Activated naive CD8-positive, alpha-beta T cell treated with anti-CD3 and anti-CD28 coated beads, Interleukin-2, amount 50 U/mL, for 24 hours (primary cell): ENCODE results near the gene RREB1.
"Not testable (repeated sequence)": the region's sequence is repeated elsewhere in the genome, so short reads cannot be mapped to it uniquely, and the experiment has no call there.

Experiments
- ATAC-seq: fragments of 150-1000 bp; cut with Tn5 transposase; one replicate; pipeline ENCODE4 v1.10.0; 2021
- DNase-seq: peaks from one replicate; pipeline ENCODE4 v3.0.0; 2021
- H3K27ac Mint-ChIP-seq: one replicate; pipeline ENCODE4 v1.8.0; 2021; ENCODE audit warnings: mild to moderate bottlenecking, mixed read lengths
- H3K27me3 Mint-ChIP-seq: one replicate; pipeline ENCODE4 v1.8.0; 2021; ENCODE audit warnings: mixed read lengths
- H3K36me3 Mint-ChIP-seq: one replicate; pipeline ENCODE4 v1.8.0; 2021; ENCODE audit warnings: low read depth, mixed read lengths
- H3K4me1 Mint-ChIP-seq: one replicate; pipeline ENCODE4 v1.8.0; 2021; ENCODE audit warnings: mixed read lengths
- H3K4me3 Mint-ChIP-seq: one replicate; pipeline ENCODE4 v1.8.0; 2021; ENCODE audit warnings: mild to moderate bottlenecking, moderate library complexity, mixed read lengths
- H3K9me3 Mint-ChIP-seq: one replicate; pipeline ENCODE4 v1.8.0; 2021; ENCODE audit warnings: mixed read lengths

The RREB1 gene

GRCh38 chr6:7154341-7155139 is 46.8 kb downstream of the RREB1 start:
- Mint-ChIP-seq H3K36me3 (peaks cover 9% of the 10 kb centered on the region), H3K4me3 (peak overlapping the region; percentile 34), H3K27ac (peak overlapping the region; percentile 83), H3K9me3 (no peaks in the 10 kb centered on the region), H3K4me1 (peaks cover 87% of the 10 kb centered on the region), H3K27me3 (no peaks in the 10 kb centered on the region)
- peak; percentile 78 for ATAC-seq
- no peak for DNase-seq

- no peaks in the 10 kb centered on the region for H3K9me3 Mint-ChIP-seq
- DNase-seq (no peak), ATAC-seq (no peak)
- peaks cover 86% of the 10 kb centered on the region for H3K4me1 Mint-ChIP-seq
- H3K27ac Mint-ChIP-seq: peak overlapping the region; percentile 55
- peaks cover 9% of the 10 kb centered on the region for H3K36me3 Mint-ChIP-seq
- H3K27me3 Mint-ChIP-seq: no peaks in the 10 kb centered on the region
- H3K4me3 Mint-ChIP-seq: no peak overlapping the region
Measured at GRCh38 chr6:7155871-7156579, 48.3 kb downstream of the RREB1 start.

- DNase-seq (no peak), ATAC-seq (no peak)
- no peak overlapping the region for H3K4me3 Mint-ChIP-seq
- peak overlapping the region; percentile 55 for H3K27ac Mint-ChIP-seq
- peaks cover 9% of the 10 kb centered on the region for H3K36me3 Mint-ChIP-seq
- peaks cover 87% of the 10 kb centered on the region for H3K4me1 Mint-ChIP-seq
- H3K9me3 Mint-ChIP-seq: no peaks in the 10 kb centered on the region
- H3K27me3 Mint-ChIP-seq: no peaks in the 10 kb centered on the region
Measured at GRCh38 chr6:7156643-7157278, 49.0 kb downstream of the RREB1 start.

GRCh38 chr6:7157307-7157706 is 49.5 kb downstream of the RREB1 start:
- H3K9me3 Mint-ChIP-seq, H3K27me3 Mint-ChIP-seq, H3K36me3 Mint-ChIP-seq, ATAC-seq, DNase-seq, H3K4me3 Mint-ChIP-seq, H3K27ac Mint-ChIP-seq: not testable (repeated sequence)
- H3K4me1 Mint-ChIP-seq: peaks cover 87% of the 10 kb centered on the region

- H3K9me3 Mint-ChIP-seq: no peaks in the 10 kb centered on the region
- H3K27ac Mint-ChIP-seq: no peak overlapping the region
- H3K4me3 Mint-ChIP-seq: peak overlapping the region; percentile 4
- peaks cover 9% of the 10 kb centered on the region for H3K36me3 Mint-ChIP-seq
- ATAC-seq (no peak), DNase-seq (no peak)
- peaks cover 86% of the 10 kb centered on the region for H3K4me1 Mint-ChIP-seq
- H3K27me3 Mint-ChIP-seq: no peaks in the 10 kb centered on the region
Measured at GRCh38 chr6:7157752-7158616, 50.2 kb downstream of the RREB1 start.

- DNase-seq (no peak), ATAC-seq (no peak)
- peaks cover 84% of the 10 kb centered on the region for H3K4me1 Mint-ChIP-seq
- no peaks in the 10 kb centered on the region for H3K9me3 Mint-ChIP-seq
- H3K4me3 Mint-ChIP-seq: no peak overlapping the region
- no peaks in the 10 kb centered on the region for H3K27me3 Mint-ChIP-seq
- H3K36me3 Mint-ChIP-seq: peaks cover 9% of the 10 kb centered on the region
- no peak overlapping the region for H3K27ac Mint-ChIP-seq
Measured at GRCh38 chr6:7159790-7160525, 52.2 kb downstream of the RREB1 start.

- no peak overlapping the region for H3K4me3 Mint-ChIP-seq
- ATAC-seq: no peak
- DNase-seq: no peak
- H3K27ac Mint-ChIP-seq: no peak overlapping the region
- H3K36me3 Mint-ChIP-seq: peaks cover 9% of the 10 kb centered on the region
- peaks cover 81% of the 10 kb centered on the region for H3K4me1 Mint-ChIP-seq
- H3K27me3 Mint-ChIP-seq: no peaks in the 10 kb centered on the region
- no peaks in the 10 kb centered on the region for H3K9me3 Mint-ChIP-seq
Measured at GRCh38 chr6:7161253-7161623, 53.5 kb downstream of the RREB1 start.

- DNase-seq: no peak
- ATAC-seq: no peak
- no peaks in the 10 kb centered on the region for H3K27me3 Mint-ChIP-seq
- no peak overlapping the region for H3K27ac Mint-ChIP-seq
- H3K9me3 Mint-ChIP-seq: no peaks in the 10 kb centered on the region
- peaks cover 11% of the 10 kb centered on the region for H3K36me3 Mint-ChIP-seq
- no peak overlapping the region for H3K4me3 Mint-ChIP-seq
- peaks cover 77% of the 10 kb centered on the region for H3K4me1 Mint-ChIP-seq
Measured at GRCh38 chr6:7161845-7162244, 54.1 kb downstream of the RREB1 start.

GRCh38 chr6:7163661-7164071 is 55.9 kb downstream of the RREB1 start:
- no peak overlapping the region for H3K4me3 Mint-ChIP-seq
- H3K4me1 Mint-ChIP-seq: peaks cover 71% of the 10 kb centered on the region
- no peak overlapping the region for H3K27ac Mint-ChIP-seq
- DNase-seq: no peak
- no peak for ATAC-seq
- peaks cover 14% of the 10 kb centered on the region for H3K36me3 Mint-ChIP-seq
- H3K27me3 Mint-ChIP-seq: no peaks in the 10 kb centered on the region
- H3K9me3 Mint-ChIP-seq: no peaks in the 10 kb centered on the region

- H3K9me3 Mint-ChIP-seq: no peaks in the 10 kb centered on the region
- DNase-seq (no peak), ATAC-seq (no peak)
- H3K27ac Mint-ChIP-seq: no peak overlapping the region
- H3K4me3 Mint-ChIP-seq: no peak overlapping the region
- peaks cover 14% of the 10 kb centered on the region for H3K36me3 Mint-ChIP-seq
- no peaks in the 10 kb centered on the region for H3K27me3 Mint-ChIP-seq
- H3K4me1 Mint-ChIP-seq: peaks cover 70% of the 10 kb centered on the region
Measured at GRCh38 chr6:7164536-7165001, 56.8 kb downstream of the RREB1 start.

- Mint-ChIP-seq H3K4me3 (no peak overlapping the region), H3K9me3 (no peaks in the 10 kb centered on the region), H3K27ac (no peak overlapping the region), H3K27me3 (no peaks in the 10 kb centered on the region), H3K36me3 (peaks cover 14% of the 10 kb centered on the region), H3K4me1 (peaks cover 68% of the 10 kb centered on the region)
- ATAC-seq (no peak), DNase-seq (no peak)
Measured at GRCh38 chr6:7165002-7165889, 57.5 kb downstream of the RREB1 start.

GRCh38 chr6:7165890-7166267 is 58.1 kb downstream of the RREB1 start:
- Mint-ChIP-seq H3K27ac (no peak overlapping the region), H3K36me3 (peaks cover 14% of the 10 kb centered on the region), H3K9me3 (no peaks in the 10 kb centered on the region), H3K4me3 (no peak overlapping the region), H3K4me1 (peaks cover 64% of the 10 kb centered on the region), H3K27me3 (no peaks in the 10 kb centered on the region)
- DNase-seq (no peak), ATAC-seq (no peak)
